Measurements from ENCODE around the gene SARS1. TPM values are rescaled to one million over a fixed set of nuclear protein-coding genes. Genes with fewer than 3 reads are reported as not detected.

SARS1 gene
- total and polyA plus RNA-seq, 8 donors = 139 to 189 (median 145) TPM

DNA sequence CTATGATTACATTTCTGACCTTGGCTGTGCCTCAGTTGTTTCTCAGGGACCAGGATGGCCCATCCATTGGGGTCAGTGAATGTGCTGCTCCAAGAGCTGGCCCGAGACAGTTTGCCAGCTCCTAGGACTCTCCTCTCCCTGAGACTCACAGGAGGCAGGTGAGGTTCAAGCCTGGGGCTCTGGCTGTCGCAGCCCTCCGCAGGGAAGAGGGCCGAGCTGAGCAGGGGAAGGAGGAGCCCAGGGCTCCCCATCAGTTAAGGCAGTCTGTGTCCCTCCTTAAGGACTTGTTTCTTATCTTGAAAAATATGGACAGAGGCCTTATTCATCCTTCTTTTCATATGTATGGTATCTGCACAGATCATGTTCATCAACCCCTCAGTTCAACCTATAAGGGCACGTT lies 26.6 kb upstream of the SARS1 start:
- intact Hi-C loops (cut with DNase I) = no loop called here
- peaks cover 17 to 36% of the 10 kb centered on the region in 2 donors for H3K4me1 ChIP-seq
- no peaks in the 10 kb centered on the region for H3K9me3 ChIP-seq
- DNase-seq (no peak), ATAC-seq (no peak)
- H3K27me3 ChIP-seq = no peaks in the 10 kb centered on the region
- TF ChIP-seq, protein P1, sequence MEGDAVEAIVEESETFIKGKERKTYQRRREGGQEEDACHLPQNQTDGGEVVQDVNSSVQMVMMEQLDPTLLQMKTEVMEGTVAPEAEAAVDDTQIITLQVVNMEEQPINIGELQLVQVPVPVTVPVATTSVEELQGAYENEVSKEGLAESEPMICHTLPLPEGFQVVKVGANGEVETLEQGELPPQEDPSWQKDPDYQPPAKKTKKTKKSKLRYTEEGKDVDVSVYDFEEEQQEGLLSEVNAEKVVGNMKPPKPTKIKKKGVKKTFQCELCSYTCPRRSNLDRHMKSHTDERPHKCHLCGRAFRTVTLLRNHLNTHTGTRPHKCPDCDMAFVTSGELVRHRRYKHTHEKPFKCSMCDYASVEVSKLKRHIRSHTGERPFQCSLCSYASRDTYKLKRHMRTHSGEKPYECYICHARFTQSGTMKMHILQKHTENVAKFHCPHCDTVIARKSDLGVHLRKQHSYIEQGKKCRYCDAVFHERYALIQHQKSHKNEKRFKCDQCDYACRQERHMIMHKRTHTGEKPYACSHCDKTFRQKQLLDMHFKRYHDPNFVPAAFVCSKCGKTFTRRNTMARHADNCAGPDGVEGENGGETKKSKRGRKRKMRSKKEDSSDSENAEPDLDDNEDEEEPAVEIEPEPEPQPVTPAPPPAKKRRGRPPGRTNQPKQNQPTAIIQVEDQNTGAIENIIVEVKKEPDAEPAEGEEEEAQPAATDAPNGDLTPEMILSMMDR (IDR thresholded peaks at IDR 0.05) = no peak
- no peak overlapping the region for H3K4me3 ChIP-seq
- H3K36me3 ChIP-seq = no peaks in the 10 kb centered on the region
- peak overlapping the region; percentile 71 to 87 for H3K27ac ChIP-seq

DNA sequence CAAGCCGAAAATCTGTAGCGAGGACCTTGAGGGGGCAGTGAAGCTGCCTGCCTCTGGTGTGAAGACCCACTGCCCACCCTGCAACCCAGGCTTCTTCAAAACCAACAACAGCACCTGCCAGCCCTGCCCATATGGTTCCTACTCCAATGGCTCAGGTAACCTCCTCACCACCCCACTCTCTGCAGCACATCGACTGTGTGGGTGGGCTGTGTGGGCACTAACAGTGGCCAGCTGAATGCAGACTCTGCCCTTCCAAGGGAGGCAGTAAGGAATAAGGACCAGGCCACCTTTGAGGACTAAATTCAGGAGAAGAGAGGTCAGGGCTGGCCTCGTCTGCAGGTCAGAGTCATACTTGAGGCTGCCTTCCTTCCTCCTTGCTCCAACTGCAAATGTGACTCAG lies 25.5 kb upstream of the SARS1 start:
- H3K36me3 ChIP-seq = no peaks in the 10 kb centered on the region
- no peak for ATAC-seq
- H3K27ac ChIP-seq = no peak overlapping the region
- no peaks in the 10 kb centered on the region for H3K27me3 ChIP-seq
- no peaks in the 10 kb centered on the region for H3K9me3 ChIP-seq
- DNase-seq = no peak
- TF ChIP-seq, protein P1 (IDR thresholded peaks at IDR 0.05) = no peak
- peaks cover 17 to 43% of the 10 kb centered on the region in 2 donors for H3K4me1 ChIP-seq
- intact Hi-C loops (cut with DNase I) = no loop called here
- no peak overlapping the region for H3K4me3 ChIP-seq

DNA sequence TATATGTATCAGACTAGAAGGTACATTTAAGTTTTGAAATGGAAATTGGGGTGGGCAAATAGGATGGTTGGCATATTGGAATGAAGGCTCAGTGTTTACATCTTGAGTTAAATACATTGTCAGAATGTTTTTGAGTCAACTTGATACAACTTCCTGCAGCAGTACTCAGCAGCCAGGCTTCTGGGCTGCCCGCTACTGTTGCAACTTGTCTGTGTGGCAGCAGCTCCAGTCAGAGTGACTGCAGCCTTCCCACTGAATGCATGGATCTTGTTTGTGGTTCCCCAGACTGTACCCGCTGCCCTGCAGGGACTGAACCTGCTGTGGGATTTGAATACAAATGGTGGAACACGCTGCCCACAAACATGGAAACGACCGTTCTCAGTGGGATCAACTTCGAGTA lies 24.9 kb upstream of the SARS1 start:
- Histone ChIP-seq H3K9me3 (no peaks in the 10 kb centered on the region), H3K36me3 (no peaks in the 10 kb centered on the region), H3K4me3 (no peak overlapping the region), H3K4me1 (peaks cover 17 to 47% of the 10 kb centered on the region in 2 donors), H3K27ac (no peak overlapping the region), H3K27me3 (no peaks in the 10 kb centered on the region)
- DNase-seq (no peak), ATAC-seq (no peak)
- intact Hi-C loops (cut with DNase I) = no loop called here
- TF ChIP-seq, protein P1 (IDR thresholded peaks at IDR 0.05) = no peak

DNA sequence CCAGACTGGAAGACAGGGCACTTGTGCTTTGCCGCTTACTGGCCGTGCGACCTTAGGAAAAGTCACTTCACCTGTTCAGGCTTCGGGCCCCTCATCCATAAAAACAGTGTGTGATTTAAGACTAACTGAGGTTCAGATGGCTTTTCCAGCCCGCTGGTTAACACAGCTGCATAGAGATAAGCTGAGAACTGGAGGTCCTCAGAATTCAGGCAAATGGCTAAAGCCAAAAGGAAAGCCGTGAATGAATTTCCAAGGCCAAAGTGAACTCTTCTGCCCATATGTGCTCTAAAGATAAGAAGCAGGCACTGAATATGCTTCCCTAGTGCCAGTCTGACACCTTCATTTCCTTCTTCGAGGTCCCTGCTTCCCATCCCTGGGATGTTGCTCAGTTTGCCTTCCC lies 23.5 kb upstream of the SARS1 start:
- TF ChIP-seq, protein P1 (IDR thresholded peaks at IDR 0.05) = no peak
- Histone ChIP-seq H3K27ac (no peak overlapping the region), H3K4me1 (peaks cover 17 to 40% of the 10 kb centered on the region in 2 donors), H3K36me3 (no peaks in the 10 kb centered on the region), H3K4me3 (no peak overlapping the region), H3K9me3 (no peaks in the 10 kb centered on the region), H3K27me3 (no peaks in the 10 kb centered on the region)
- ATAC-seq = no peak
- no peak for DNase-seq
- intact Hi-C loops (cut with DNase I) = no loop called here

DNA sequence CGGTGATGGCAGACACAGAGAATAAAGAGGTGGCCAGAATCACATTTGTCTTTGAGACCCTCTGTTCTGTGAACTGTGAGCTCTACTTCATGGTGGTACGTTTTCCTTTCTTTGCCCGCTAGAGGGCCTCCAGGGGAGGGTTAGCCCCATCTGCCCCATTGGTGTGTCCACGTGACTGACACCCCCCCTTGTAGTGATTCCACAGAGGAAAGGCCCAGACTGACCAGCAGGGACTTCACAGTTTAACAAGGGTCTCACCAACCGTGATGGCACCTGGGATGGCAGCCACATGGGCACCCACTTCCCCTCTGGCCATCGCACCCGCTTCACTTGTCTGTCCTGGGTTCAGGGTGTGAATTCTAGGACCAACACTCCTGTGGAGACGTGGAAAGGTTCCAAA lies 22.3 kb upstream of the SARS1 start:
- Histone ChIP-seq H3K27me3 (no peaks in the 10 kb centered on the region), H3K36me3 (no peaks in the 10 kb centered on the region), H3K4me1 (peaks cover 5 to 28% of the 10 kb centered on the region in 2 donors), H3K9me3 (no peaks in the 10 kb centered on the region), H3K4me3 (no peak overlapping the region), H3K27ac (no peak overlapping the region)
- TF ChIP-seq, protein P1 (IDR thresholded peaks at IDR 0.05) = no peak
- intact Hi-C loops (cut with DNase I) = no loop called here
- DNase-seq = no peak
- ATAC-seq = no peak

All from left lung (tissue), 10 donors.